Neuron (in vitro differentiated cells): Measurements from ENCODE around the gene ERAP2.
"Not testable (repeated sequence)": the region's sequence is repeated elsewhere in the genome, so short reads cannot be mapped to it uniquely, and the experiment has no call there.

Experiments
- H2AFZ ChIP-seq: one replicate; pipeline ENCODE4 v1.6.1; 2013; ENCODE audit warnings: low read depth, mild to moderate bottlenecking, inconsistent platforms, low read length, moderate library complexity
- H3K27me3 ChIP-seq: one replicate; pipeline ENCODE4 v1.6.1; 2013; ENCODE audit warnings: low read length; ENCODE audit not compliant: insufficient read depth
- H3K36me3 ChIP-seq: one replicate; pipeline ENCODE4 v1.6.1; 2013; ENCODE audit warnings: low read length; ENCODE audit not compliant: insufficient read depth
- H3K4me1 ChIP-seq: one replicate; pipeline ENCODE4 v1.6.1; 2013; ENCODE audit warnings: low read length; ENCODE audit not compliant: insufficient read depth
- H3K4me3 ChIP-seq: 2 replicates; pipeline ENCODE4 v1.5.1; 2013; ENCODE audit warnings: mild to moderate bottlenecking, low read length, moderate library complexity
- H3K9me3 ChIP-seq: one replicate; pipeline ENCODE4 v1.6.1; 2013; ENCODE audit warnings: low read length

The ERAP2 gene

DNA sequence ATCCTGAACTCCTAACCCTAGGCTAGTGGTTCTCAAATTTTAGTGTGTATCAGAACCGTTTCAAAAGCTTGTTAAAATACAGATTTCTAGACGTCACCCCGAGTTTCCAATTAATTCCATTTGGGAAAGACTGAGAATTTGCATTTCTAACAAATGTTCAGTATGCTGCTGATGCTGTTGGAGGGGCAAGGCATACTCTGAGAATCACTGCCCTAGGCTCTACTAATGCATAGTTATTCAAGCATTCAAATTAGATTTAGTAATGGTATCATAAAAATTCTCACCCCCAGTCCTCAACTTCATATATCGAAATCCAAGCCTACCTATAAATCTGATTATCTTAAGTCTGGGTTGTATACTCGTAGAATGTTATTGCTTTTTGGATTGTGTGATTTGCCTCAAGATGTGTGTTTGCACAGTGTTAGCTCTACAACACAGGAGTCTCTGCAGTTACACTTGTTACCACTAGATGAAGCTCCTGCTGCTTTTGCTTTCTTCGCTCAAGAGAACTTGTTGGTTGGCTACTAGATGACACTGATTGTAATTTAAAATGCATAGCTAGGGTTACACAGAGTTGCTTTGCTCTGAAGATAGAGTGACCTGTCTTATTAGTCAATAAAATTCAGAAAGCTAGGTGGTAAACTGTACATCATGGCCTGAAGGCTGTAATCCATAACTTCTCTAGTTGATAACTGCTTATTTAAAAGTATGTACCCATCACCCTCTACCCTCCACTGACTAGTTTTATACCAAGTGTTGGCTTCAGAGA, 7.5 kb upstream of the ERAP2 start:
- Histone ChIP-seq H3K36me3 (no peaks in the 10 kb centered on the region), H3K4me1 (peaks cover 10% of the 10 kb centered on the region), H3K9me3 (no peaks in the 10 kb centered on the region), H3K4me3 (no peak overlapping the region), H2AFZ (no peak overlapping the region), H3K27me3 (no peaks in the 10 kb centered on the region)

DNA sequence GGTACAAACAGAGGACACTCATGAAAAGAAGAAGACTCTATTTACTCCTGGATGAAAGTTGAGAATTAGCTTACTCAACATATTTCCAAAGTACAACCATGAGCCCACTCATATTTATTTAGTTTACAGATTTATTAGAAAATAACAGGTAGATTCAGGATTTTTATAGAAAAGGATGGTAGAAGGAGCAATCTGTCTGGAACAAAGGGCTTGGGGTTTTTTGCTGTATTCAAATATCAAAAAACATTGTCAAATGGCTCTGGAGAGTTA, 7.0 kb upstream of the ERAP2 start:
- Histone ChIP-seq H3K4me3 (no peak overlapping the region), H3K4me1 (peaks cover 10% of the 10 kb centered on the region), H3K27me3 (no peaks in the 10 kb centered on the region), H2AFZ (no peak overlapping the region), H3K36me3 (no peaks in the 10 kb centered on the region), H3K9me3 (no peaks in the 10 kb centered on the region)

DNA sequence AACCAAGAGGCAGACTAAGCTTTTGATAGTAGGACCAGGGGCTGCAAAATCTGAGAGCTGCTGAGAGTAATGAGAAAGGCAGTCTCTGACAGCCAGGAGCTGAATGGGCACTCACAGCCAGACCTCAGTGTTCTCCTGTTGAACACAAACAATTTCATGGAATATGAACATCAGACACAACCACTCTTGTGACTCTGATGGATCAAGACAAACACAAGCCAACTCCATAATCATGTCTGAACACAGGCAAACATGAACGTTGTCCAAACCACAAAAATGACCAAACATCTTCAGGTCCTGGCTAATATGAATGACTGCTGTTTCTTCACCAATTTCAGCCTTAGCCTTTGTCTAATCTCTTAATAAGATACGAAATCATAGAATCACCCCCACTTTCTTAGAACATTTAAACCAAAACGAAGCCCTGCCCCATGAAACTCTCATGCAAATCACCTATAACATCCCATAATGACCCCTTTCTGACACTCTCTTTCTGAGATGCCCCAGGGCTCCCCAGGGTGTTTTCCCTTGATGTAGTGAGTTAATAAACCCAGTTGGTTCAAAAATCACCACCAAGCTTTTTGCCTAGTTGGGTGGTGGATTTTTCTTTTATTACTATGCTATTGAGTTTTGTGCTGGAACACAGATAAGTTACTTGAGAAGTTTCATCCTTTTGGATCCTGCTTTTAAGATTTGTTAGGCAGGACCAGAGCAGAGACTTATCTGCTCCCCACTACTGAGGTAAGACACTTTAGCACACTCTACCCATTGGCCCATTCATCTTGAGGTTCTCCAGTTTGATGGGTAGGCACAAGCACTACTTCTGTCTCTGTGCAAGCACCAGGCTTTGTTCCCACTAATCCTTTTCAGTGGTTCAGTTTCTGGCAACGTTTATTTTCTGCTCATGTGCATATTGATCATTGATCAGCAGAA, 5.9 kb upstream of the ERAP2 start:
- Histone ChIP-seq H3K27me3 (no peaks in the 10 kb centered on the region), H2AFZ (peak overlapping the region; percentile 62), H3K4me1 (peaks cover 10% of the 10 kb centered on the region), H3K36me3 (no peaks in the 10 kb centered on the region), H3K9me3 (no peaks in the 10 kb centered on the region), H3K4me3 (no peak overlapping the region)

DNA sequence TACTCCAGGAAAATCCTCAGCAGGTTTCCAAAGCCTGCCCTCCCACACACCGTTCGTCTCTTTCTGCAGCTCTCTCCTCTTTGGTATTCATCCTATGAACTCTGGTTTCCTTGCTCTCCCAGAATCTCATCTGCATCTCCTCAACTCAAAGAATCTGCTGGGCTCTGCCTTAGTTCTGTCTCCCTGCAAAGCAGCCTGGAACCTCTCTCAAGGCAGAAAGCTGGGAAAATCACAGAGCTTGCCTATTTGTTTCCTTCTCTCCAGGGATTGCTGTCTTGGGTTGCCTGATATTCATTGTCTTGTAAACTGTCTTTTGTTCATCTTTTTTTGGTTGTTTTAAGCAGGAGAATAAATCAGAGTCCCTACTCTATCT, 5.3 kb upstream of the ERAP2 start:
- peak overlapping the region; percentile 62 for H2AFZ ChIP-seq
- no peaks in the 10 kb centered on the region for H3K9me3 ChIP-seq
- H3K27me3 ChIP-seq: no peaks in the 10 kb centered on the region
- H3K36me3 ChIP-seq: no peaks in the 10 kb centered on the region
- H3K4me1 ChIP-seq: peaks cover 13% of the 10 kb centered on the region
- no peak overlapping the region for H3K4me3 ChIP-seq

DNA sequence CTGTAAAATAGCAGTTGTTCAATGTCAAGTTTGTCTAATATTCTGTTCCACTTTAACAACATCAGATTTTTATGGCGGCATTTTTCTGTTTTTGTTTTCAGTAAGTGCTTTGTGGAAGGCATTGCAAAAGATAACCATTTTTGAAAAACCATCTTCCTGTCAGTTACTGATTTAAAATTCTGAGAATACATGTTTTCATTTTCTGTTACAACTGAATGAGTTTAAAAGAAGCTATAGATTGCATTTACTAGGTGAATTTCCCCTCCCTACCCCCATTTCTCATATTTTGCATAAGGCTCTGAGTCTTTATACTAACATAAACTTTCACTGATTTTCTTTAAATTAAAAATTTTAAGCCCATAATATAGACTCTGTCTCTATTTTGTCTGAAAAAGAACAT, 4.6 kb upstream of the ERAP2 start:
- H3K4me1 ChIP-seq: peaks cover 13% of the 10 kb centered on the region
- no peaks in the 10 kb centered on the region for H3K36me3 ChIP-seq
- no peak overlapping the region for H3K4me3 ChIP-seq
- H3K9me3 ChIP-seq: no peaks in the 10 kb centered on the region
- no peaks in the 10 kb centered on the region for H3K27me3 ChIP-seq
- peak overlapping the region; percentile 62 for H2AFZ ChIP-seq

DNA sequence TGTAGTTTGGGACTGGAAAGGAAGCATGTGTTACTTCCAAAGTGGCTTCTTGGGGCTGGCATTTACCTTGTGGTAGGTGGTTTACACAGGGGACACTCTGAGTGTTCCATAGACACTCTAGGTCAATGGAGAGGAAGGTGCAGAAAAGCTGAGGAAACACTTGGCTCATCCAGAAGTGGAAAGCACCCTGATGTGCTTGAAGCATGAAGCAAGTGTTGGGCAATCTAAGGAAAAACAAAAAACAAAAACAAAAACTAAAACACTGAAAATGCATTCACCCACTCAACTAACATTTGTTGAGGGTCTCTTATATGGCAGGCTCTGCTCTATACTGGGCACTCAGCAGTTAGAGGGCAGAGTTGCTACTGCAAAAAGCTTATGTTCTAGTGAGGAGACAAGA, 2.9 kb upstream of the ERAP2 start:
- Histone ChIP-seq H3K36me3 (no peaks in the 10 kb centered on the region), H3K9me3 (no peaks in the 10 kb centered on the region), H3K4me1 (peaks cover 13% of the 10 kb centered on the region)

DNA sequence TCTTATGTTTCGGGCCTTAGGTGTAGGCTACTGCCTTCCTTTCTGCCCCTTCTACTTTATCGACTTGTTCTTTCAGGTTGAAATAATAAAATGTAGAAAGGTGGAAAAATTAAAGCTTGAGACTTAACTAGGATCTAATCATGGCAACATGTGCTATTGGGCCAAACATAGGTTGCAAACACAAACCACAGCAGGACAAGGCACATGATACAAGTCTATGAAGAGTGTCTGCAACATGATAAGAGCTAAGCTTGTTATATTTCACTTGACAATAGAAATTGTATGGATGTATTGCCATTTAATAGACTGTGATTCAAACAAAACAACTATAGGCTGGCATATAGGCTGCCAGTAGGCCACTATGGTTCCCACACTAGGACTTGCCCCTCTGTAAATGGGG, 1.7 kb upstream of the ERAP2 start:
- no peaks in the 10 kb centered on the region for H3K36me3 ChIP-seq
- no peak overlapping the region for H3K4me3 ChIP-seq
- no peaks in the 10 kb centered on the region for H3K27me3 ChIP-seq
- peaks cover 13% of the 10 kb centered on the region for H3K4me1 ChIP-seq
- H3K9me3 ChIP-seq: no peaks in the 10 kb centered on the region
- H2AFZ ChIP-seq: no peak overlapping the region

More for the DNA sequence above, 2.9 kb upstream of the ERAP2 start:
- no peaks in the 10 kb centered on the region for H3K27me3 ChIP-seq
- H3K4me3 ChIP-seq: no peak overlapping the region
- no peak overlapping the region for H2AFZ ChIP-seq

DNA sequence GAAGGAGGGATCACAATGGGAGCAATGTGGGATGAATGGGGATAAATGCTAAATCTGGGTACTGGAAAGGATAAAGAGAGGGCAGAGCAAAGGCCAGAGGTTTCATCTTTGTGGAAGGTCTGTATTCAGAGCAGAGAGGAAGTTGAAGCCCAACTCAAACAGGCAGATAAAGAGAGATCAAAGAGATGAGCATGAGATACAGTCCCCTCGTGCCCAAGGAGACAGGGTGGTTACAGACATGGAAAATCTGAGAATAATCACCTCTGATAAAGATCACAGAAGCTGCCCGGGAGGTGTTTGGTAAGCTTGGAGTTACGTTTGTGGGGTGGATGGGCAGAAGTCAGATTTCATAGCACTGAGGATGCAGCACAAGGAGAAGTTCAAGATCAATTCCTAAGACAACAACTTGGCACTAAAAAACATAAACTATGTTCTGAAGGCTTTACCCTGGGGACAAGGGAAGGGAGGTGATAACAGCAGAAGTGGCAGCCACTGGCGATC, 459 bp upstream of the ERAP2 start:
- no peak overlapping the region for H2AFZ ChIP-seq
- no peaks in the 10 kb centered on the region for H3K9me3 ChIP-seq
- peaks cover 11% of the 10 kb centered on the region for H3K4me1 ChIP-seq
- no peaks in the 10 kb centered on the region for H3K27me3 ChIP-seq
- H3K36me3 ChIP-seq: no peaks in the 10 kb centered on the region
- no peak overlapping the region for H3K4me3 ChIP-seq

DNA sequence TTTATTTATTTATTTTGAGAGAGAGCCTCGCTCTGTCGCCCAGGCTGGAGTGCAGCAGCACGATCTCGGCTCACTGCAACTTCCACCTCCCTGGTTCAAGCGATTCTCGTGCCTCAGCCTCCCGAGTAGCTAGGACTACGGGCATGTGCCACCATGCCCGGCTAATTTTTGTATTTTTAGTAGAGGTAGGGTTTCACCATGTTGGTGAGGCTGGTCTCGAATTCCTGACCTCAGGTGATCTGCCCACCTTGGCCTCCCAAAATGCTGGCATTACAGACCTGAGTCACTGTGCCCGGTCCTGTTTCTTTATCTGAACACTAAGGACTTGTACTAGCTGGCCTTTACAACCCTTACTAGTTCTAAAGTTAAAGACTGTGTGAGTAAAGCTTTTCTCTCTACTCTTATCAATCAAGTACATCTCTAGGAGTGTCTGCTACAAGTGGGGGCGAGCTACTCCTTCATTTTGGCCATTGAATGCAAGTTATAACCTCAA, 723 bp downstream of the ERAP2 start:
- H3K4me3 ChIP-seq, H2AFZ ChIP-seq, H3K4me1 ChIP-seq, H3K9me3 ChIP-seq, H3K27me3 ChIP-seq, H3K36me3 ChIP-seq: not testable (repeated sequence)

DNA sequence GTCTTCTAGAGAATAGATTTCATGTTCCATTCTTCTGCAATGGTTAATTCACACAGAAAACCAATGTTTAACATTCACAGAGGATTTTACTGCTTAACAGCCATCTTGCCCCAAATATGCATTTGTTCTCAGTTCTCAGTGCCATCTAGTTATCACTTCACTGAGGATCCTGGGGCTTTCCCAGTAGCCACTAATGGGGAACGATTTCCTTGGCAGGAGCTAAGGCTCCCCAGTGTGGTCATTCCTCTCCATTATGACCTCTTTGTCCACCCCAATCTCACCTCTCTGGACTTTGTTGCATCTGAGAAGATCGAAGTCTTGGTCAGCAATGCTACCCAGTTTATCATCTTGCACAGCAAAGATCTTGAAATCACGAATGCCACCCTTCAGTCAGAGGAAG, 3.4 kb downstream of the ERAP2 start:
- Histone ChIP-seq H3K27me3 (no peaks in the 10 kb centered on the region), H3K4me3 (no peak overlapping the region), H3K9me3 (no peaks in the 10 kb centered on the region), H3K36me3 (no peaks in the 10 kb centered on the region), H2AFZ (no peak overlapping the region), H3K4me1 (peaks cover 3% of the 10 kb centered on the region)

DNA sequence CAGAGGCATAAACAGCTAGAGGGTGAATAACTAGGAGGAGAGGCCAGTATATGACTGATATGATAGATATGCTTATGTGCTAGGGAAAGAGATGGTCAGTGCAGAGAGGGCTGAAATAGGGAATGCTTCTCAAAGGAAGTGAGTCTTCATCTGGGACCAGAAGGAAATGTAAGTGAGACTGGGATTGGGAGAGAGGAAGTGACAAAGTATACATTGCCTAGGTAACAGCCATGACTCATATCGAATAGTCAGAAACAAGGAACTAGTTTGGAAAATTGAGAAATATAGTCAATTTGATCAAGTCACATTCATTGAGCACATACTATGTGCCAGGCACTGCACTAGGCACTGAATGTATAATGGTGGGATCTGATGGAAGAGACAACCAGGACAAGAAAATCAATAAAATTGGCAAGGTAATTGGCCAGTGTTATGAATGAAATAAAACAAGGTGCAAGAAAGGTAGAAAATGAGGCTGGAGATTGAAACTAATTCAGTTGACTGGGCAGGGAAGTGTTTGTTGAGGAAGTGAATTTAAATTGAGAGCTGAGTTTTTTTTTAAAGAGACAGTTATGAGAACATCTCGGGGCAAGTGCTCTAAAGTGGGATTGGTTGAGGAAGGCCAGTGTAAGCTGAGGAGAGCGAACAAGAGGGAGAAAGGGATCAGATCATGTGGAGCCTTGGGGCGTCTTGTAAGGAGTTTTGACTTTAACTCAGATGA, 4.3 kb downstream of the ERAP2 start:
- no peaks in the 10 kb centered on the region for H3K36me3 ChIP-seq
- peaks cover 4% of the 10 kb centered on the region for H3K4me1 ChIP-seq
- no peak overlapping the region for H3K4me3 ChIP-seq
- H3K27me3 ChIP-seq: no peaks in the 10 kb centered on the region
- H3K9me3 ChIP-seq: no peaks in the 10 kb centered on the region
- H2AFZ ChIP-seq: no peak overlapping the region

DNA sequence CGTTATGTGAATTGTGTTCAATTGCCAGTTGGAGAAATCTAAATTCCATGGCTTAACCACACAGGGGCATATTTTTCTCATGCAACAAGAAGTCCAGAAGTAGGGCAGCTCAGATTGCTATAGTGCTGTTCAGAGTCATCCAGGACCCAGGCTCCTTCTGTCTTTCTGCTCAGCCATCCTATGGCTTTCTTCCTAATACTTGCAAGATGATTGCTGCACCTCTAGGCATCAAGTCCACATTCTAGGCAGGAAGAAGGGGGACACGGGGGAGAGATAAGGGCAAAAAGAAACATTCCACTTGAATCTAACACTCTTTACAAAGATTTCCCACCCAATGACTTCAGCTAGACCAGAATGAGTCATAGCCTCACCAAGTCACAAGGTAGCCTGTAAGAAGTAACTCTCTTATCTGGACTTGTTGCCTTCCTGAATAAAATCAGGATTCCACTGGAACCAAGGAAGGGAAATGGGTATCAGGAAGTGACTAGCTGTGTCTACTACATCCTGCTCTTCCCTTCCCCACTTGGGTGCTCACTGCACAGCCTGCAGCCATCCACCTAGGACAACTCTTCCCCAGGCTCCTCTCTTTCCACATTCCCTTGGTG, 5.3 kb downstream of the ERAP2 start:
- H3K4me3 ChIP-seq: no peak overlapping the region
- no peak overlapping the region for H2AFZ ChIP-seq
- H3K4me1 ChIP-seq: peaks cover 4% of the 10 kb centered on the region
- no peaks in the 10 kb centered on the region for H3K27me3 ChIP-seq
- no peaks in the 10 kb centered on the region for H3K36me3 ChIP-seq
- H3K9me3 ChIP-seq: no peaks in the 10 kb centered on the region
